Fibroblast of skin of right quadriceps (primary cell): ENCODE results near the gene PLCD1.
"Not testable (repeated sequence)": the region's sequence is repeated elsewhere in the genome, so short reads cannot be mapped to it uniquely, and the experiment has no call there.

ENCODE experiments used
- DNase-seq: peaks from one replicate; pipeline ENCODE4 v3.0.0-alpha.2; 2013

The PLCD1 gene

DNA sequence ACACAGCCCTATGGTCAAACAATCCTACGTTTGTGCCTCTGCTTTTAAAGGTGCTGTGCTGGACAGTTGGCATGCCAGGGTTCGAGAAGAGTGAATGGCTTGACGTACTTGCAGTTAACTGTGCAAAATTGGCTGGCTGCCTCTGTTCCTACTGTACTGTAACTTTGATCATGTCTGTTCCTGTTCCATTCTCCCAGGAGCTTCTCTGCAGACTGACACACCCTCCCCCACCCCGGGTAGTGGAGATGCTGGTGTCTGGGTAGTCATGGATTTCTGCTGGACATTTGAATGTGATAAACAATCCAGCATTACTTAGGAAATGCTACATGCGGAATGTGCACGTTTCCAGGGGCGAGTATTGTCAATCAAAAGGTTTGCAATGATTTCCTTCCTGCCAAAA, 45.4 kb downstream of the PLCD1 start:
- DNase-seq = no peak

DNA sequence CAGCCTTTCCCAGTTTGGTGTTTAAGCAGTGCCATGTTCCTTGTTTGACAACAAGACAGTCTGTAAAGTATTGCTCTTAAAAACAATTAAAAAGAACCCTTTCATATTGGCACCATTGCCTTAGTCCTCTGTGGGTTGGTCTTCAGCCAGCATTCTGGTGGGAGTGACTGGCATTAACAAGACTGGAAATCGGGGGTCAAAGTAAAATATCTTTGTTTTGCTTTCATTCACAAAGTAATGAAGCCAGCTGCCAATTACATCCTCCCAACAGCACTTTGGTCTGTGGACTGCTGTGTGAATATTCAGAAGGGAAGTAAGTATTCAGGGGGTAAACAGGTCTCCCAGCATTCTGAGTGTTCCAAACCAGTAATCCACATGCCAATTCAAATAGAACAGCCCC, 47.1 kb downstream of the PLCD1 start:
- no peak for DNase-seq

- DNase-seq = no peak
Measured at GRCh38 chr3:37981348-37981664, 48.1 kb downstream of the PLCD1 start.

GRCh38 chr3:37980462-37981347, 48.7 kb downstream of the PLCD1 start:
- no peak for DNase-seq

DNA sequence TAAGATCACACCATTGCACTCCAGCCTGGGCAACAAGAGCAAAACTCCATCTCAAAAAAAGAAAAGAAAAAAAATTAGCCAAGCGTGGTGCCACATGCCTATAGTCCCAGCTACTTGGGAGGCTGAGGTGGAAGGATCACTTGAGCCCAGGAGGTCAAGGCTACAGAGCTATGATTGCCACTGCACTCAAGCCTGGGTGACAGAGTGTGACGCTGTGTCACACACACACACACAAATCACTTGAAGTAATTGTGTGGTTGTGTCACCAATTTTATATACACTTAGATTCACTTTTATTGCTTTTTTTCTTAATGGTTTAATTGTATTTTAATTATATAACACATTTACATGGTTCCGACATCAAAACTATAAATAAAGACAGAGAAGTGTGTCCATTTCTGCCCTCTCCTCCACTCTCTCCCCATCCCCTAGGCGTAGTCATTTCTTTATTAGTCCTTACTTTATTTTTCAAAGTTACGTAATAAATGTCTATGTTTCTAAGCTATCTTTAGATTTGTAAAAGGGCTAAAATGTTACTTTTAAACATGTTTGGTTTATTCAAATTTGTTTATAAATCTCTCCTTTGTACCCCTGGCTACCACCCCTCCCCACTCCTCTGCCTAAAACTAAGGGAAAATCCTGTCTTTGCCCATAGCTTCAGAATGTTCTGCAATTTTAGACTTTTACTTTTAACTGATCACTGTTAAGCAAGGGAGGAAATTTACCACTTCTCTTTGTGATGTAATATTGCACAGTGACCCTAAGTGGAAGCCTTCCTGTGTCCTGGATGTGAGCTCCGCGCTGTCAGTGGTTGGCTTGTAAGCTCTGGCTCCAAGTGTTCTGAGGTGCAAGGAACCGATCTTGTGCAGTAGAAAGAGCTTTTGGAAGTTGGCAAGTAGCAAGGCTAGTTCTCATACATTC, 49.6 kb downstream of the PLCD1 start:
- DNase-seq = no peak

DNA sequence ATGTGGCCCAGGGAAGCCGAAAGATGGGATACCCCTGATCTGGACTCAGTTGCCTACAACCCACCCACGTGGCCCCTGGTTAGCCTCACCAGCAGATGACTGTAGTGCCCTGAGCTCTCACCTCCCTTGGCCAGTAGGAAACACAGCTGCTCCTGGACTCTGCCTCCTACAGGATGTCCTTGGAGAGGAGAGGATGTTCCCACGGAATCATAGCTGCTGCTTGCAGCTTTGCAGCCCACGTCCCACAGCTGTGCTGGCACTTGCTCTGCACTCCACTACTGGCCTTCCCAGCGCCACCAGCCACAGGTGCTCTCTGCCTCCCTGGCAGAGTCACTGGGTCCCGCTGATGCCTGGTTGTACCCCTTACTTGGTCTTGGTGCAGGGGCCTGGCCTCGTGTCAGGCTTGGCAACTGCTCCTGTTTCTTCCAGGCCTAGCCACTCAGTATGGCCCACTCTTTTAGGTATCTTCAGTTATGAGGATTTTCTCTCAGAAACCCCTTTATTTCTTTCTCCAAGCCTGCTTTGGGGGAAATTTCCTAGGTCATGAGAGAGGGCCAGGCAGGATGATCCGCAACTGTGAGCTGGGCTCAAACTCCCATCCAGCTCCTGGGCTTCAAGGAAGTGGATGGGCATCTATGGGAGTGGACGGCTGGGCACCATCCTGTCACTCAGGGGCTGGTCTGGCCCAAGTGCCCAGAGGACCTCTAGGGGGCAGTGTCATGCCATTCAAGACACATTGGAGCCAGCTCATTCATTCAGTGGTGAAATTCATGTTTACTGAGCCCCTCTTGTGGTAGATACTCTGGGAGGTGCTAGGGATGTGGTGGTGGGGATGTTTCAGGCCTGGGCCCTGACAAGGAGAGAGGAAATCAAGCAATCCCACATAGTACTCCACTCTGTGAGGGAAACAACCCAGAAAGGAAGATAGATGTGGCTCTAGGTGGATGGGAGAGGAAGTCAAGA, 55.0 kb downstream of the PLCD1 start:
- DNase-seq = peak; percentile 57

DNA sequence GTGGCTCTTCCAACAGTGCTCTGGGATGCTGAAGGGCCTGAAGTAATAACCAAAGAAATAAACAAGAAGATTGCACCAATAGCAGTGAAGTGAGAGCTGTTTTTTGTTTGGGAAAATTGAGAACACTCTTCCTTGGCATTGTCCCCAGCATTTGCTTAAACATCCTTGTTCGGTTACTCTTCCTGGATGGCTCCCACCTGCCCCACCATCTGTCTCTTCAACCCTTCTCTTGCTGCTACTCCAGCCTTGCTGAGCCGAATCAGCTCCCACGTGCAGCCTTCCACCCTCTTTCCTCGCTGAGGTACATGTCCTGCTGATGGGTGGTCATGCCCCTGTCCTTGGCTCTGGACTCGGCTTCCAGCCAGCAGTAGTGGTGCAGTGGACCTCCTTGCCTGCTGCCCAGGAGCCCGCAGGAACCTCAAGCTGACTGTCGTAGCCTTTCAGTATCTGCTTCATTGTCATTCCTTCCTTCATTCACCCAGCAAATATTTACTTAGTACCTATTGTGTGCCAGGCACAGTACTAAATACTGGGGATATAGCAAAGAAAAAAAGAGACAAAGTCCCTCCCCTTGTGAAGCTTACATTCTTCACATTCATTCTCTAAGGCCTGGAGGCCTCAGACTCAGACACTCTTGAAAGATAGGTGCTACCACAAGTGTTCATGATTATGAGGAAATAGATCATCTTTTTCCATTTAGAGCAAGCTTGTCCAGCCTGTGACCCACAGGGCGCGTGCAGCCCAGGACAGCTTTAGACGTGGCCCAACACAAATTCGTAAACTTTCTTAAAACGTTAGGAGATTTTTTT, 56.0 kb downstream of the PLCD1 start:
- no peak for DNase-seq

GRCh38 chr3:37972056-37972455, 57.4 kb downstream of the PLCD1 start:
- DNase-seq = not testable (repeated sequence)

DNA sequence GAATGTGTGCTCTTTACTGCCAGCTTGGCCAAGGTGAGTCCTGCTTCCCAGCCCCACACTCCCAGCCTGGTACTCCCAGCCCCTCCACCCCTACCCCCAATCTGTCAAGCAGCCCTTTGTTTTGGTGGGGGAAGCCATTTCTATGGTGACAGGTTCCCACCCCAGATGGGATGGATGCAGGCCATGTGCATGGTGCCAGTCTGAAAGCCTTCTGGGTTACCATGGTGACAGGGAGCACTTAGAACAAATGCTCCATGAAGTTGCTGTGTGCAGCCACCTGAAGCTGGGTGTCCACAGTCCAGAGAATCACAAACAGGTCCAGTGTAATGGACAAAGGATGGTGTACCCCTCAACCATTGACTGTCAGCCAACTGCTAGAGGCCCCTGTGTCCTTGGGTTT, 58.0 kb downstream of the PLCD1 start:
- no peak for DNase-seq

DNA sequence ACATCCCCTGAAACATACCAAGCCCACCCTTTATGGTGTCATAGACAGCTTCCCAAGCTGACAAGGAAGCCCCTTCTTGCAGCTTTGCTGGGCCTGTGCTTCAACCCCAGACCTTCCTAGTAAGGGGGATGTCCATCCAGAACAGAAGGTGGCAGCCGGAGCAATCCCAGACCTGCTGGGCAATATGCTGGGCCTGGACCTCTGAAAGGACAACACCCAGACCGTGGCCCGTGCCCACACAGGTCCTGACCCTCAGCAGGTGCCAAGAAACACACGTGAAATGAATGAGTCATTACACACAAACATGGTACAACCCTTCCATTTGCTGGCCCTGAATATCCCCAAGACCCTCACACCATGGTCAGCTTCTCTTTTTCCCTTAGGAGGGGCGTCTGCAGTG, 58.6 kb downstream of the PLCD1 start:
- no peak for DNase-seq

- no peak for DNase-seq
Measured at GRCh38 chr3:37969596-37970100, 59.8 kb downstream of the PLCD1 start.

GRCh38 chr3:37968813-37969595, 60.4 kb downstream of the PLCD1 start:
- DNase-seq = no peak

DNA sequence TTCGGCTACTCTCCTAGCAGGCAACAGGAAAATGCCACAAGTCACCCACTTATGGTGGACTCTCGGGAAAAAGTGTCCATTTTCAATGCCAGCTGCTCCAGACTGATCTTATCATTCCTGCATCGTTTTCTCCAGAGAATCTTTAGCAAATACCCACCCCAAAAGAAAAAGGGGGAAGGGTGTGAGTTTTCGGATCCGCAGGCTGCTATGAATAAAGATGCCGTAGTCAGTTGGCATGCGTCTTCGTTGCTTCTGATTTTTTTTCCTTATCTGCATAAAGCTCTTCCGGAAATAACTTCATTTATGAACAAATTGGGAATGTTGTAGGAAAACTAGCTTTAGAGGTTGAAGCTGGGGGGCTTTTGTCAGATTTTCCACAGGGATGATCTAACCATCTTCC, 61.2 kb downstream of the PLCD1 start:
- no peak for DNase-seq

DNA sequence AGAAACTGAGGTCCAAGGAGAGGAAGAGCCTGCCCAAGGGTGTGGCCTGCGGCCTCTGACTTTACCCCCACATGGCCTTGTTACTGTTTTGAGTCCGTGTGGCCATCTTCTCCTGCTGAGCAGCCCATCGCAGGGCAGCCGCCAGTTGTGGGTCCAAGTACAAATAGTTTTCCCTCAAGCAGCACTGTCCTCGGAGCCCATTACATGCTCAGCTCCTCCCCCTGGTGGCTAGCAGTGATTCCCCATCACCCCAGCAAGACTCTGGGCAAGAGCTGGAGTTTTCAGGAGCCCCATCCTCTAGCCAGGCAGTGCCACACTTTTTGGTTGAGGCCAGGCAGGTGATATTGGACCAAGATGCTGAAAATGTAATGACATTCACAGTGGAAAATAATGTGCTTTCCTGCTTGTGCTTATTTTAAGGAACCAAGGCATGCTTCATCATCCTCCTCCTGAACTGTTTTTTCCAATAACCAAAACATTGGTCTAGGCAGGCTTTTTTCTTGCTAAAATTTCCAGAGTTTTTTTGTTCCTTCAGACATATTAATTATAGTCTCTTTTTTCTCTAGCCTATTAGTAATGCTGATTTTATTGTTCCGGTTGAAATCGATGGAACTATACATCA, 62.1 kb downstream of the PLCD1 start:
- peak; percentile 49 for DNase-seq

GRCh38 chr3:37964716-37965115, 64.7 kb downstream of the PLCD1 start:
- DNase-seq = no peak

- DNase-seq = no peak
Measured at GRCh38 chr3:37964146-37964545, 65.3 kb downstream of the PLCD1 start.

DNA sequence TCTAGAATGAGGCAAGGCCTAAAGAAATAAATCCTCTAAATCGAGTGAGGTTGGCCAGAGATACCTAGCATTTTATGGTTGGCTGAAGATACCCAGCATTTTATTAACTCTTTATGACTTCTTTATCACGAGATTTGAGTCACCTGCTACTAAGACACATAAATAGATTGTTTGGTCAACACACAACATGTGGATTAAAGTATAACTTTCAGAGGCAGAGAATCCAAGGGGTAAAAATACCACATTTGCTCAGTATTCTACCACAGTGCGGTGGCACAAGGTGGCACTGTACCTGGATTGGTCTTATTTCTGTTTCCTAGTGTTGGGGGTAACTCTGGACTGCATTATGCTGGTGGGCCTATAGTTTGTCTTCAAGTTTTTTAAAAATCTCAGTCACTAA, 65.8 kb downstream of the PLCD1 start:
- no peak for DNase-seq

DNA sequence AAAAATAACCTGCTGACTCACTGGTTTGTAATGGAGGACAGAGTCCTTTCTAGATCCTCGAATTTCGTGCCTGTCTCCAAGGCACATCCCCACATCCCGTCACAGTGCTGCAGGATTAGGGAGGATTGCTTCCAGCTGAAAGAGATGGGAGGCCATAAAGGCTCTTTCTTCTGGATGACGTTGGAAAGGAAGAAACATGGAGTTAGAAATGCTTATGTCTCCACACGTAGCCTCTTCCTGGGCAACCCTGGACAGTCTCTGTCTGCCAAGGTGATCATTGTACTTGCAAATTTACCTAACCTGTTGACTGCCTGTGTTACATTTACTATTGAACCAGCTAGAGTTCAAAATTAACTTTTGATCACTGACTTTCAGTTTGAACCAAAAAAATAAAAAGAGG, 66.4 kb downstream of the PLCD1 start:
- DNase-seq = peak; percentile 63

DNA sequence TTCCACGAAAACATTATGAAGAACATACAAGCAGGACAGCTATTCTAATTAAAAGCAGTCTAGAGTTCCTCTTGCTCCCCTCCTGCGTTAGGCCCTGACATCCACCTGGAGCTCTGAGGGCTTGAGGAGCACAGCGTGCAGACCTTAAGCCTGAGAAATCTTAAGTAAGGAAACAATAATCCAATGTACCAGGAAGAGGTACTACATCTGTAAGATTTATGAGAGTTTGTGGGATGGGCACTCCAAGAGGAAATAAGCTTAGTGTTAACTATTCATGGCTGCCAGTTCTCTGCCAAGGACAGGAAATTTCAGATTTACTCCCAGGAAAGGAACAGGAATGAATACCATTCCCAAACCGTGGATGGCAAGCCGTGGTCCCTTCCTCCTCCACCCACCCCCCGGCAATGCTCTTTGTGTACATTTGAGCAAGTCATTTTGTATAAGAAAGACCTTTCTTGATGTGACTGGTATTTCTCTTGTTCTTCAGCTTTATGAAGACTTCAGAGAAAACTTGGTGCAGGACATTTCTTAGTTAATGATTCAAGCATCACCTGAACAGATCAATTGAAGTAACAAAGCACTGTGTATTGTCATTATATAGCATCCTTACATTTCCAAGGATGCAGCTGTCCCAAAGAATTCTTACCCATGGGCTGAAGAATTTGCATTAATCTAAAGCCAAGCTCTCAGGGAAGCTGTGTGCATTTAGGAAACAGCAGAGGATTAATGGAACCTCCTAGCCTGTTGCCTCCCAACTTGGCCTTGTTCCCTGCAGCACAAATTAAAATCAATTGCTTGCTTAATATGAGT, 67.6 kb downstream of the PLCD1 start:
- no peak for DNase-seq

- DNase-seq = no peak
Measured at GRCh38 chr3:37957539-37957936, 71.9 kb downstream of the PLCD1 start.
